PC-9 (cell line): ENCODE results near the gene HPCAL1. TPM values are rescaled to one million over a fixed set of nuclear protein-coding genes. Genes with fewer than 3 reads are reported as not detected.

Source experiments
- BruUV-seq: library from RNA; stranded (reverse); fragments of 400-500 nt; replicated peaks from 2 replicates; lab custom pipeline; 2021; lab: Mats Ljungman, UMichigan
- CTCF ChIA-PET: fragments of 300-600 bp; sonication (Branson Sonifier 250); formaldehyde crosslinking; loops from one replicate; lab custom pipeline; 2022; ENCODE audit warnings: antibody characterized with exemption; lab: Charles Lee
- POLR2A ChIA-PET: fragments of 300-600 bp; sonication (Branson Sonifier 250); formaldehyde crosslinking; loops from one replicate; lab custom pipeline; 2022; ENCODE audit warnings: antibody characterized with exemption; ENCODE audit not compliant: unreplicated experiment; lab: Charles Lee
- DNase-seq, 2 experiments: peaks; one replicate each; pipeline versions ENCODE4 v3.0.0 to v3.0.0-alpha.2; 2015 to 2022; ENCODE audit warnings: mixed read lengths in 1 of 2
- H2AFZ ChIP-seq: fragments of 200-600 bp; sonication (generic); 2 replicates; pipeline ENCODE4 v1.8.1; 2017; ENCODE audit warnings: antibody characterized with exemption
- H3F3A ChIP-seq: fragments of 200-600 bp; sonication (generic); 2 replicates; pipeline ENCODE4 v1.8.1; 2017; ENCODE audit warnings: antibody characterized with exemption, mild to moderate bottlenecking, low read depth; ENCODE audit not compliant: insufficient read depth
- H3K27ac ChIP-seq: fragments of 200-600 bp; sonication (generic); 2 replicates; pipeline ENCODE4 v1.6.1; 2016; ENCODE audit warnings: mixed run types
- H3K27me3 ChIP-seq: fragments of 200-600 bp; sonication (generic); 2 replicates; pipeline ENCODE4 v1.6.1; 2016; ENCODE audit warnings: low read depth, mixed run types; ENCODE audit not compliant: insufficient read depth
- H3K36me3 ChIP-seq: fragments of 200-600 bp; sonication (generic); 2 replicates; pipeline ENCODE4 v1.6.1; 2016; ENCODE audit warnings: low read depth, mixed run types
- H3K4me1 ChIP-seq: fragments of 200-600 bp; sonication (generic); replicated peaks from 2 replicates; pipeline ENCODE4 v1.6.1; 2016; ENCODE audit warnings: mixed run types; ENCODE audit not compliant: insufficient read depth
- H3K4me2 ChIP-seq: fragments of 200-600 bp; sonication (generic); 2 replicates; pipeline ENCODE4 v1.6.1; 2017; ENCODE audit warnings: mixed run types
- H3K4me3 ChIP-seq: fragments of 200-600 bp; sonication (generic); 2 replicates; pipeline ENCODE4 v1.6.1; 2016; ENCODE audit warnings: mixed run types
- H3K79me2 ChIP-seq: fragments of 200-600 bp; sonication (generic); 2 replicates; pipeline ENCODE4 v1.6.1; 2017; ENCODE audit warnings: low read depth, mixed run types
- H3K9me2 ChIP-seq: fragments of 200-600 bp; sonication (generic); 2 replicates; pipeline ENCODE4 v1.8.1; 2017; ENCODE audit warnings: mild to moderate bottlenecking; ENCODE audit not compliant: insufficient read depth
- H3K9me3 ChIP-seq: fragments of 200-600 bp; sonication (generic); 2 replicates; pipeline ENCODE4 v1.8.1; 2016; ENCODE audit warnings: low read depth; ENCODE audit not compliant: insufficient read depth
- H4K20me1 ChIP-seq: fragments of 200-600 bp; sonication (generic); 2 replicates; pipeline ENCODE4 v1.8.1; 2017; ENCODE audit not compliant: insufficient read depth
- CTCF ChIP-seq: fragments of 200-600 bp; sonication (generic); conservative IDR thresholded peaks from 2 replicates; pipeline ENCODE4 v1.6.1; 2017; ENCODE audit warnings: mixed run types, antibody characterized with exemption, mild to moderate bottlenecking, moderate library complexity
- EZH2 ChIP-seq: fragments of 200-600 bp; sonication (generic); IDR thresholded peaks from 2 replicates; pipeline ENCODE4 v1.8.0; 2017; ENCODE audit warnings: antibody characterized with exemption, low read depth
- intact Hi-C: fragments of 100-400 bp; cut with micrococcal nuclease; formaldehyde crosslinking; loops from one replicate; pipeline ENCODE4 v1.10.0; 2022; ENCODE audit not compliant: unreplicated experiment
- total RNA-seq: library from RNA; stranded (reverse); gene quantifications from 2 replicates; pipeline ENCODE4 v1.2.3, GENCODE V29; 2021

HPCAL1 gene
- total RNA-seq, 1 experiment from 2014 or later = 105 TPM

GRCh38 chr2:10380048-10380926 lies 77.6 kb downstream of the HPCAL1 start:
- no peak for TF ChIP-seq CTCF
- no peak for TF ChIP-seq EZH2

GRCh38 chr2:10381997-10382353 lies 79.3 kb downstream of the HPCAL1 start:
- intact Hi-C loops = no loop called here
- no peak overlapping the region for H3K4me2 ChIP-seq
- peaks cover 100% of the 10 kb centered on the region for H3K79me2 ChIP-seq
- no peak overlapping the region for H3K4me3 ChIP-seq
- peaks cover 15% of the 10 kb centered on the region for H3K4me1 ChIP-seq
- no peaks in the 10 kb centered on the region for H3K36me3 ChIP-seq
- POLR2A ChIA-PET = interaction anchor here (0.5 kb wide), 1 partner anchor 35 kb away, joined by 7 read pairs; no protein-coding TSS in a partner anchor
- H3K9me2 ChIP-seq = no peaks in the 10 kb centered on the region
- H4K20me1 ChIP-seq = peaks cover 97% of the 10 kb centered on the region
- DNase-seq = no peak
- peaks cover 35% of the 10 kb centered on the region; the same call in 1 of the 2 replicates for H3F3A ChIP-seq
- BruUV-seq = no TSS peak
- H2AFZ ChIP-seq = no peak overlapping the region
- H3K9me3 ChIP-seq = no peaks in the 10 kb centered on the region
- CTCF ChIA-PET = no interaction called here
- no peaks in the 10 kb centered on the region for H3K27me3 ChIP-seq
- H3K27ac ChIP-seq = no peak overlapping the region
- TF ChIP-seq CTCF (no peak), EZH2 (no peak)

More at GRCh38 chr2:10380048-10380926, 77.6 kb downstream of the HPCAL1 start:
- no peaks in the 10 kb centered on the region; the same call in 1 of the 2 replicates for H3K4me1 ChIP-seq
- H3K79me2 ChIP-seq = peaks cover 100% of the 10 kb centered on the region
- H3K27me3 ChIP-seq = no peaks in the 10 kb centered on the region
- H3F3A ChIP-seq = peaks cover 27% of the 10 kb centered on the region; the same call in 1 of the 2 replicates
- POLR2A ChIA-PET = no interaction called here
- no peaks in the 10 kb centered on the region for H3K36me3 ChIP-seq
- CTCF ChIA-PET = no interaction called here
- no peak overlapping the region for H3K27ac ChIP-seq
- H3K4me3 ChIP-seq = no peak overlapping the region
- H3K9me3 ChIP-seq = no peaks in the 10 kb centered on the region
- H2AFZ ChIP-seq = no peak overlapping the region
- H3K9me2 ChIP-seq = no peaks in the 10 kb centered on the region
- intact Hi-C loops = no loop called here
- BruUV-seq = no TSS peak
- H4K20me1 ChIP-seq = peaks cover 82% of the 10 kb centered on the region
- no peak overlapping the region for H3K4me2 ChIP-seq
- DNase-seq = no peak

- Histone ChIP-seq H2AFZ (no peak overlapping the region), H3K4me1 (peaks cover 20% of the 10 kb centered on the region), H3K9me3 (no peaks in the 10 kb centered on the region), H3K36me3 (no peaks in the 10 kb centered on the region), H3F3A (peaks cover 34% of the 10 kb centered on the region), H3K9me2 (no peaks in the 10 kb centered on the region), H3K79me2 (peaks cover 100% of the 10 kb centered on the region), H3K27ac (no peak overlapping the region), H3K27me3 (no peaks in the 10 kb centered on the region), H3K4me2 (no peak overlapping the region), H3K4me3 (no peak overlapping the region), H4K20me1 (peaks cover 97% of the 10 kb centered on the region)
- no peak for DNase-seq
- POLR2A ChIA-PET = interaction anchor here (0.5 kb wide), 1 partner anchor 34 kb away, joined by 7 read pairs; no protein-coding TSS in a partner anchor
- CTCF ChIA-PET = interaction anchor here (0.6 kb wide), 1 partner anchor 27 kb away, joined by 6 read pairs; no protein-coding TSS in a partner anchor
- TF ChIP-seq CTCF (no peak), EZH2 (no peak)
- intact Hi-C loops = no loop called here
- no TSS peak for BruUV-seq
Measured at GRCh38 chr2:10382354-10383061, 79.8 kb downstream of the HPCAL1 start.
